Panc1 (cell line): Measurements from ENCODE around the gene NKX2-1. TPM values are rescaled to one million over a fixed set of nuclear protein-coding genes. Genes with fewer than 3 reads are reported as not detected.

Source experiments
- ATAC-seq: fragments of 200-7000 bp; cut with Tn5 transposase; 2 replicates; pipeline ENCODE4 v1.9.1; 2020; ENCODE audit warnings: mild to moderate bottlenecking, moderate library complexity
- BruUV-seq: library from RNA; stranded (reverse); fragments of 400-500 nt; replicated peaks from 2 replicates; lab custom pipeline; 2021; lab: Mats Ljungman, UMichigan
- CTCF ChIA-PET: fragments of 300-600 bp; sonication (Branson Sonifier 250); formaldehyde crosslinking; loops from one replicate; lab custom pipeline; 2022; ENCODE audit warnings: antibody characterized with exemption; lab: Charles Lee
- POLR2A ChIA-PET: fragments of 300-600 bp; sonication (Branson Sonifier 250); formaldehyde crosslinking; loops from one replicate; lab custom pipeline; 2022; ENCODE audit warnings: antibody characterized with exemption; lab: Charles Lee
- DNase-seq: peaks from one replicate; pipeline ENCODE4 v3.0.0-alpha.2; 2010; ENCODE audit warnings: low read depth, low spot score
- H3K27ac ChIP-seq: 2 replicates; pipeline ENCODE4 v1.5.1; 2011; ENCODE audit warnings: mild to moderate bottlenecking, low read length, inconsistent platforms
- H3K27me3 ChIP-seq: fragments of 200-500 bp; sonication (Bioruptor generic); 2 replicates; pipeline ENCODE4 v1.6.0; 2014; ENCODE audit warnings: low read length, inconsistent platforms; ENCODE audit not compliant: control insufficient read depth, insufficient read depth
- H3K36me3 ChIP-seq: fragments of 200-500 bp; sonication (Bioruptor generic); 2 replicates; pipeline ENCODE4 v1.5.1; 2014; ENCODE audit warnings: inconsistent platforms, mild to moderate bottlenecking, low read length, moderate library complexity; ENCODE audit not compliant: control insufficient read depth, insufficient read depth
- H3K4me1 ChIP-seq: 2 replicates; pipeline ENCODE4 v1.5.1; 2011; ENCODE audit warnings: inconsistent platforms, mild to moderate bottlenecking, low read length, moderate library complexity; ENCODE audit not compliant: control insufficient read depth, insufficient read depth
- H3K4me3 ChIP-seq, 2 experiments: 2 replicates each; pipeline ENCODE4 v1.5.1; 2011 to 2012; ENCODE audit warnings: low read depth in 2 of 2, low read length in 2 of 2, mild to moderate bottlenecking in 2 of 2, inconsistent platforms in 1 of 2, moderate library complexity in 1 of 2
- H3K9me3 ChIP-seq: fragments of 200-500 bp; sonication (Bioruptor generic); 2 replicates; pipeline ENCODE4 v1.5.1; 2014; ENCODE audit warnings: low read depth, mild to moderate bottlenecking, inconsistent platforms, low read length, moderate library complexity; ENCODE audit not compliant: control insufficient read depth, insufficient read depth
- CTCF ChIP-seq: fragments of 450-650 bp; IDR thresholded peaks from 2 replicates; pipeline ENCODE4 v1.5.1; 2017; ENCODE audit warnings: mild to moderate bottlenecking
- POLR2AphosphoS5 ChIP-seq: IDR thresholded peaks from 2 replicates; pipeline ENCODE4 v1.6.1; 2012; ENCODE audit warnings: mild to moderate bottlenecking, low read depth, low read length, moderate library complexity
- REST ChIP-seq, 2 experiments: IDR thresholded peaks; 2 replicates each; pipeline ENCODE4 v1.6.1; 2011 to 2012; ENCODE audit warnings: low read depth in 2 of 2, control low read depth in 1 of 2, low read length in 1 of 2, mild to moderate bottlenecking in 1 of 2, moderate library complexity in 1 of 2; ENCODE audit not compliant: insufficient read depth in 1 of 2
- SIN3A ChIP-seq: IDR thresholded peaks from 2 replicates; pipeline ENCODE4 v1.6.1; 2012; ENCODE audit warnings: low read depth, mild to moderate bottlenecking, low read length, moderate library complexity, borderline replicate concordance; ENCODE audit not compliant: insufficient read depth
- TCF7L2 ChIP-seq: IDR thresholded peaks from 2 replicates; pipeline ENCODE4 v1.6.1; 2011; ENCODE audit warnings: mild to moderate bottlenecking, low read depth, low read length, inconsistent platforms
- in situ Hi-C: cut with HindIII; loops from 2 replicates; pipeline ENCODE4 v1.10.0; 2016; ENCODE audit warnings: low sequenced_read_pairs, low pct_unique_long_range_greater_than_20kb
- intact Hi-C: fragments of 100-400 bp; cut with micrococcal nuclease; formaldehyde crosslinking; loops from one replicate; pipeline ENCODE4 v1.10.0; 2022; ENCODE audit not compliant: unreplicated experiment
- total RNA-seq: library from RNA; stranded (reverse); gene quantifications from one replicate; pipeline ENCODE4 v1.2.1, GENCODE V29; 2021; ENCODE audit not compliant: unreplicated experiment

Gene NKX2-1
- total RNA-seq, 1 experiment from 2014 or later: 0.13 TPM

- POLR2A ChIA-PET: interaction anchor here (0.6 kb wide), 1 partner anchor 154 kb away, joined by 9 read pairs; no protein-coding TSS in a partner anchor
- intact Hi-C loops: no loop called here
- no peaks in the 10 kb centered on the region for H3K36me3 ChIP-seq
- CTCF ChIA-PET: no interaction called here
- in situ Hi-C loops: no loop called here
- no peak overlapping the region for H3K4me3 ChIP-seq
- DNase-seq (no peak), ATAC-seq (no peak)
- no TSS peak for BruUV-seq
- H3K4me1 ChIP-seq: no peaks in the 10 kb centered on the region
- TF ChIP-seq CTCF: no peak
- TF ChIP-seq TCF7L2: no peak
- TF ChIP-seq POLR2AphosphoS5: no peak
- no peak for TF ChIP-seq REST (IDR thresholded peaks at IDR 0.05; ENCODE audit: insufficient read depth in 1 of 2, low read depth in 2 of 2, low read length in 1 of 2)
- TF ChIP-seq SIN3A: no peak
- no peaks in the 10 kb centered on the region for H3K9me3 ChIP-seq
- H3K27me3 ChIP-seq: no peaks in the 10 kb centered on the region; the same call in 1 of the 2 replicates
- H3K27ac ChIP-seq: no peak overlapping the region
These were observed 52.7 kb downstream of the NKX2-1 start for GRCh38 chr14:36467332-36467731.

Other genes starting within 250 kb of the NKX2-1 start
- gene MBIP, start 199.6 kb downstream of the NKX2-1 start, total RNA-seq: 9.8 TPM
- 0.18 TPM for gene NKX2-8, start 62.4 kb upstream of the NKX2-1 start, total RNA-seq
- gene PAX9, start 141.6 kb upstream of the NKX2-1 start, total RNA-seq: 0.82 TPM